IPS-18c (cell line): ENCODE results near the gene CYBC1.
"Not testable (repeated sequence)": the region's sequence is repeated elsewhere in the genome, so short reads cannot be mapped to it uniquely, and the experiment has no call there.

Source experiments
- H3K4me3 ChIP-seq: 2 replicates; pipeline ENCODE4 v1.7.0; 2013; ENCODE audit warnings: low read depth, mild to moderate bottlenecking, low read length, moderate library complexity; ENCODE audit not compliant: insufficient read depth
- H3K9me3 ChIP-seq: one replicate; pipeline ENCODE4 v1.6.1; 2013; ENCODE audit warnings: mild to moderate bottlenecking, low read length, moderate library complexity; ENCODE audit not compliant: control insufficient read depth, insufficient read depth

CYBC1 gene

GRCh38 chr17:82457929-82458178 lies 7.3 kb upstream of the CYBC1 start:
- Histone ChIP-seq H3K4me3 (peak overlapping the region; percentile 94), H3K9me3 (peaks cover 6% of the 10 kb centered on the region)

DNA sequence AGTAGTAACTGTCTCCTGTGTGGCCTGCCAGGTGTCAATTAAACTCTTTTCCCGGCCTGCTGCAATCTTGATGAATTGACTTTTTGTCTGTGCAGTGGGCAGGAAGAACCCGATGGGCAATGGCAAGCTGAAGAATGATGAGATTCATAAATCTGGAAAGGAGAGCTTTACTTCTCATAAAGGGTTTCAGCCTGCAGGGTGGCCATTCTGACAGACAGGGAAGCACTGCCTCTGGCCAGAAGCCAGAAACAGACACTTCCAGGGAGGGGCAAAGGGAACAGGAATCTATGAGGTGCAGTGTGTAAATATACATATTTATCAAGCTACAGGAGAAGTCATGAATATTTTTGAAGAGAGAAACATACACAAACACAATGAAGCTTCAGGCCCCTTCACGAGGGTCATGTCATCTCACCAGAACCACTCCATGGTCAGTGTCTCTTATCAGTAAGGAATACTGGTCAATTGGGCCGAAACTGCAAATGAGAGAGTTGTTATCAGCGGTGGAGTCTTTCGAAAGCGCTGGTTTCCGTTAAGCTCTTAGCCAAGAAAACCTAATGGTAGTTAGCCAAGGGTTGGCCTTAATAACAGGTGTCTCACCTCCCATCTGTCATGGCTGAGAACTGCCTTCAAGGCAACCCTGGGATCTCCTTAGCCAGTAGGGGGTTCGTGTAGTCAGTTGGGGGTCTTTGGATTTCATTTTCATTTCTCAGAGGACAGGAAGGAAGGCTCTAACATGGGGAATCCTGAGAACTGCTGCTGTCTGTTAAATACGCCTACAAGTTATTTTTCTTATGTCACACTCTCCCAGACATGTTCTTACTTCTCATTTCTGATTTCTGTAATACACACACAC lies 6.7 kb upstream of the CYBC1 start:
- Histone ChIP-seq H3K9me3 (peaks cover 6% of the 10 kb centered on the region), H3K4me3 (peak overlapping the region; percentile 94; the same call in 1 of the 2 replicates)

DNA sequence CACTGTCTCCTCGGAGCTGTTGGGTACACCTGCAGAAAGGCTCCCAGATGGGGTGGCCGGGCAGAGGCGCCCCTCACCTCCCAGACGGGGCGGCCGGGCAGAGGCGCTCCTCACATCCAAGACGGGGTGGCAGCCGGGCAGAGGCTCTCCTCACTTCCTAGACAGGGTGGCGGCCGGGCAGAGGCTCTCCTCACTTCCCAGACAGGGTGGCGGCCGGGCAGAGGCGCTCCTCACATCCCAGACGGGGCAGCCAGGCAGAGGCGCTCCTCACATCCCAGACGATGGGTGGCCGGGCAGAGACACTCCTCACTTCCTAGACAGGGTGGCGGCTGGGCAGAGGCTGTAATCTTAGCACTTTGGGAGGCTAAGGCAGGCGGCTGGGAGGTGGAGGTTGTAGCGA lies 3.2 kb upstream of the CYBC1 start:
- not testable (repeated sequence) for H3K9me3 ChIP-seq, H3K4me3 ChIP-seq

DNA sequence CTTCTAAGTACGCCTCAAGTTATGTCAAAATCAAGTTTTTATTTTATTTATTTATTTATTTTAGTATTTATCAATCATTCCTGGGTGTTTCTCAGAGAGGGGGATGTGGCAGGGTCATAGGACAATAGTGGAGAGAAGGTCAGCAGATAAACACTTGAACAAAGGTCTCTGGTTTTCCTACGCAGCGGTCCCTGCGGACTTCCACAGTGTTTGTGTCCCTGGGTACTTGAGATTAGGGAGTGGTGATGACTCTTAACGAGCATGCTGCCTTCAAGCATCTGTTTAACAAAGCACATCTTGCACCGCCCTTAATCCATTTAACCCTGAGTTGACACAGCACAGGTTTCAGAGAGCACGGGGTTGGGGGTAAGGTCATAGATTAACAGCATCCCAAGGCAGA lies 2.6 kb upstream of the CYBC1 start:
- H3K9me3 ChIP-seq, H3K4me3 ChIP-seq: not testable (repeated sequence)

- Histone ChIP-seq H3K4me3 (no peak overlapping the region), H3K9me3 (peaks cover 2% of the 10 kb centered on the region)
Observed at GRCh38 chr17:82452162-82452561, 1.6 kb upstream of the CYBC1 start.

GRCh38 chr17:82449883-82450356 lies 632 bp downstream of the CYBC1 start:
- Histone ChIP-seq H3K4me3 (peak overlapping the region; percentile 97), H3K9me3 (peaks cover 2% of the 10 kb centered on the region)

DNA sequence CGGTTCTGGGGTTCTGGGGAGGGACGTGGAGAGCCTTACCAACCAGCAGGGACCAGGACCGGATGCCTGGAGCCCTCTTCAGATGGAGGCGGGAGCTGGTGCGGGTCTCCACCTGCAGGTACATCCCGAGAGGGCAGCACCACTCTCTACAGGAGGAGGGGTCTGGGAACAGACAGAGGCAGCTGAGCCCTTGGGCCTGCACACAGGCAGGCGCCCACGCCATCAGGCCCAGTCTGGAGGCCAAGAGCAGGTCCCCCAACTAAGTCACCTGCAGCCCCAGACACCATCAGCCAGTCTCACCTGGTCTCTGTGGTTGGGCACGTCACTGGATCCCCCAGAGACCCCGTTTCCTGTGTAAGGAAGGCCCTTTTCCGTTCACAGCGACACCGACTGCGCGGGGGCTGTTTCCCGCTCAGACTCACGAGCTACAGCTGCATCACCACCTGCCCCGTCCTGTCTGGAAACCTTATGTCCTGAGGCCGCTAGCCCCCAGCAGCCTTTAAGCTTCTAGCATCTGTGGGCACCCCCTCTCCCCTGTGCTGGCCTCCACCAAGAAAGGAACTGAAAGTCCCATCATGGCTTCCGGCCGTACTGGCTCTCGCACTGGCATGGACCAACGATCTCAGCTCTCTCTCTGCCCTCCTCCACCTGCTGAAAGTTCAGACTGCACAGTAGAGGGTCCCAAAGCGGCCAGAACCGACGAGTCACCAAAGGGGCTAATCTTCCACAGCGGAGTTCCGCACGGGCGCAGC lies 1.2 kb downstream of the CYBC1 start:
- H3K4me3 ChIP-seq: 0 out of 2 replicates have a peak overlapping the region, but pooled peaks have one; percentile 97
- peaks cover 2% of the 10 kb centered on the region for H3K9me3 ChIP-seq

DNA sequence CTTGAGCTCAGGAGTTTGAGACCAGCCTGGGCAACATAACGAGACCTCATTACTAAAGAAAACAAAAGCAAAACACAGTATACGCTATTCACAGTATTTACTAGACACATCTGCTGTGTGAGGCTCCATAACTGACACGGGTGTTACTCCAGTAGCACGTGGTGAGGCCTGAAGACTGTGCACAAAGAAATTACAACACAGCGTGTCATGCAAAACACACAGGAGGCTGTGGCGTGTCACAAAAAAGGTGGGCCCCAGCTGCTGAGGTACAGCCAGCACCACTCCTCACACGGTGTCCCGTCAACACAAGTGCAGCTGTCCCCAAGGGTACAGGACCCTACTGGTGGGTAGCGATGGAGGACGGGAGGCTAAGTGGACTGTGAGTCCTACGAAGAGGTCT lies 2.7 kb downstream of the CYBC1 start:
- Histone ChIP-seq H3K9me3 (no peaks in the 10 kb centered on the region), H3K4me3 (no peak overlapping the region)

GRCh38 chr17:82446649-82447048 lies 3.9 kb downstream of the CYBC1 start:
- H3K4me3 ChIP-seq: no peak overlapping the region
- no peaks in the 10 kb centered on the region for H3K9me3 ChIP-seq

DNA sequence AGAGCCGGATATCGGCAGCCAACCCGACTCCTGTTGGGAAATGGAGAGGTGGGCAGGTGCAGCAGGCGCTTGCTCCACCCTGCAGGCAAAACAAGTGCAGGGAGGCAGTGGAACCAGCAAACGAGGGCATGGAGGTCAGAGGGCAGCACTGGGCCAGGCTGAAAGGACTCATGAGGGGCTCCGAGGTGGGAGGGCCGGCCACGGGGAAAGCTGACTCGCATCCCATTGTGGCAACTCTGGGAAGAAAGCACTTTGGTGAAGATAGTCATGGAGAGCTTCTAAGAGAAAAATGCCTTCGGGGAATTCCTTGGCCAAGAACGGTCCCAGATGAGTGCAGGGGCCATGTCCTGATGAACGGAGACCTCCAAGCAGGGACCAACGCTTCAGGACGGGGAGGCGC lies 4.4 kb downstream of the CYBC1 start:
- no peaks in the 10 kb centered on the region for H3K9me3 ChIP-seq

DNA sequence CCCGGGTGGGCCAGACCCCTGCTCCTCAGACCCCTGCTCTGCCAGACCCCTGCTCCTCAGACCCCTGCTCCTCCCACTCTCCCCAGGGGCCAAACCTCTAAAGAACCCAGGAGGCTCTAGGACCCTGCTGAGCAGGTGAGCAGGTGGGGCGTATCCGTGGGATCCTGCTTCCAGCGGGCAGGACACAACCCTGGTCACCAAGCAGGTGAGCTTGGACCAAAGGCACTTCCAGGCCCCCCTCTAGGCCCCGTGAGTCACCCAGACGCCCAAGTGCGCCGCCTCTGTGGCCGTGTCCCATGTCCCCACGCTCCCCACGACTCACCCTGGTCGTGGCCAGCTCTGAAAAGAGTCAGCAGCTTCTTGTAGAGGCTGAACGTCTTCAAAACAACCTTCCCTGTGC lies 5.0 kb downstream of the CYBC1 start:
- no peaks in the 10 kb centered on the region for H3K9me3 ChIP-seq
- H3K4me3 ChIP-seq: no peak overlapping the region

More for the DNA sequence above, 4.4 kb downstream of the CYBC1 start:
- H3K4me3 ChIP-seq: no peak overlapping the region

DNA sequence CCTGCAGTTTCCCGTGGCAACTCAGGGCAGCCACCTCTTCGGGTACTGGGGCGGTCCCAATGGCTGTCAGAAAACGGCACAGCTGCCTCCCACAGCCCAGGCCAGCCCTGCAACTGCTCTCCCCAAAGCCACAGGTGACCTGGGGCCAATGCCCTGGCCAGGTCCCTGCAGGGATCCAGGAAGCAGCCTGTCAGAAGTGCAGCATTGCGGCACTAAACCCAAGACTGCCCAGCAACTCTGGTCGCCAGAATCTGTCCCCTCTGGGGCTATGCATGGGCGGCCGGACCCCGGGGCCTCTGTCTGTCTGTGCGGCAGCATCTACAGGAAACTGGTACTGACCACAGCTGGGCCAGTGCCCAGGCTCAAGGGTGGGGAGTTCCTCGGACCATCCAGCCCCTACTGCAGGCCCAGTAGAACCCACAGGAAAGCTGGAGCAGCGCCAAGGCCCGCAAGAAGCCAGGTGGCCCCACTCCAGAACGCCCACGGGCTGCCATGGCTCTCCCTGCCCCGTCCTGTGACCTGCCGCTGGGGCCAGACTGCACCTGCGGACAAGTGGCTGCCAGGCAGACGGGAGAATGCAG lies 5.5 kb downstream of the CYBC1 start:
- Histone ChIP-seq H3K9me3 (no peaks in the 10 kb centered on the region), H3K4me3 (no peak overlapping the region)

DNA sequence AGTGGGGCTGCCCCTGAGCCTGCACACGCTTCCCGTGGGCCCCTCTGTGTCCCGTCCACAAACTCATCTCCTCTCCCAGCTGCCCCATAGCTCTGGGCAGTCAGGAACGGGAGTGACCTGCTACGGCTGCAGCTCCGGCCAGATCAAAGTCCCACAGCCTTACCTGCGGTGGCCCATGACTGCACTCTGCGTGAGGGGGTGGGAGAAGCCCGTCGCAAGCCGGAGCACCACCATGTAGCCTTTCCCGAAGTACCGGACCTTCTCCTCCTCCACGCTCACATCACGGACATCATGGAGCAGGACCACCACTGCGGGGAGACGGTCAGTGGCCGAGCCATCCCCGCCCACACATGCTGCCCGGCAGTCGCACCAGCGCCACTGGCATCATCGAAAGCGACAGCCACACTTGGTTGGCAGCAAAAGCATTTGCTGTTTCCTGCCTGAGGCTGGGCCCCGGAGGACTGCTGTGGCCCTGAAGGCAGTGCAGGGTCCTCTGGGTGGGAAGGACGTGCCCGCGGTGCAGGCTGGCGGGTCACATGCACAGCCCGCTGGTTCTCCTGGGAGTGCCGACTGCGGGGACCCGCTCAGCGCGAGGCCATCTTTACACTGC lies 6.2 kb downstream of the CYBC1 start:
- no peaks in the 10 kb centered on the region for H3K9me3 ChIP-seq
- no peak overlapping the region; the same call in 1 of the 2 replicates for H3K4me3 ChIP-seq

GRCh38 chr17:82443465-82444283 lies 6.9 kb downstream of the CYBC1 start:
- Histone ChIP-seq H3K4me3 (no peak overlapping the region), H3K9me3 (no peaks in the 10 kb centered on the region)

- Histone ChIP-seq H3K9me3 (no peaks in the 10 kb centered on the region), H3K4me3 (no peak overlapping the region)
Observed at GRCh38 chr17:82442643-82443464, 7.7 kb downstream of the CYBC1 start.
